ENCODE measurements around the gene GPN1. TPM values are rescaled to one million over a fixed set of nuclear protein-coding genes. Genes with fewer than 3 reads are reported as not detected.

Gene GPN1
- total RNA-seq, 1 donor from 2014 or later, result 46.1 TPM

GRCh38 chr2:27640722-27641245 lies 11.9 kb downstream of the GPN1 start:
- H3K36me3 Mint-ChIP-seq (ENCODE audit: low read depth), result peaks cover 4% of the 10 kb centered on the region
- no peak for DNase-seq (ENCODE audit: low read depth, low spot score)
- no peak overlapping the region for H3K27ac Mint-ChIP-seq (ENCODE audit: unreplicated experiment)
- H3K4me1 Mint-ChIP-seq, result no peaks in the 10 kb centered on the region
- no peaks in the 10 kb centered on the region for H3K9me3 Mint-ChIP-seq
- no peaks in the 10 kb centered on the region for H3K27me3 Mint-ChIP-seq (ENCODE audit: low read depth)
- no peak for TF ChIP-seq CTCF (conservative IDR thresholded peaks at IDR 0.05)
- no peak overlapping the region for H3K4me3 Mint-ChIP-seq

DNA sequence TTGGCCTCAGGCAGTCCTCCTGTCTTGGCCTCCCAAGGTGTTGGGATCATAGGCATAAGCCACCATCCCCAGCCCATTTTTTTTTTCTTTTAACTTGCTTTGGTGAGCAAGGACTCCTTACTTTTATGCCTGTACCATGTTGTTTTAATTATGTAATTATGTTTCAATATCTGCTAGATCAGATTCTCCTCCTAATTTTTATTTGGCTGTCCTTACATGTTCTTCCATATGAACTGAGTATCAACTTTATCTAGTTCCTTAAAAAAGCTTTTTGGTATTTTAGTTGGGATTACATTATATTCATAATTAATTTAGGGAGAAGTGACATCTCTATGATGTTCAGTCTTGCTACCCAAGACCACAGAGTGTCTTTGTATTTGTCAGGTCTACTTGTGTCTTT lies 16.3 kb downstream of the GPN1 start:
- no peak for TF ChIP-seq CTCF (conservative IDR thresholded peaks at IDR 0.05)
- H3K4me1 Mint-ChIP-seq, result no peaks in the 10 kb centered on the region
- H3K36me3 Mint-ChIP-seq (ENCODE audit: low read depth), result peaks cover 8% of the 10 kb centered on the region
- DNase-seq (ENCODE audit: low read depth, low spot score), result no peak
- H3K9me3 Mint-ChIP-seq, result no peaks in the 10 kb centered on the region
- H3K27ac Mint-ChIP-seq (ENCODE audit: unreplicated experiment), result no peak overlapping the region
- H3K27me3 Mint-ChIP-seq (ENCODE audit: low read depth), result no peaks in the 10 kb centered on the region
- no peak overlapping the region for H3K4me3 Mint-ChIP-seq

GRCh38 chr2:27647289-27647688 lies 18.4 kb downstream of the GPN1 start:
- H3K4me3 Mint-ChIP-seq, result no peak overlapping the region
- no peaks in the 10 kb centered on the region for H3K4me1 Mint-ChIP-seq
- H3K36me3 Mint-ChIP-seq (ENCODE audit: low read depth), result peaks cover 5% of the 10 kb centered on the region
- H3K27me3 Mint-ChIP-seq (ENCODE audit: low read depth), result no peaks in the 10 kb centered on the region
- no peak for TF ChIP-seq CTCF (conservative IDR thresholded peaks at IDR 0.05)
- H3K9me3 Mint-ChIP-seq, result no peaks in the 10 kb centered on the region
- DNase-seq (ENCODE audit: low read depth, low spot score), result no peak
- no peak overlapping the region for H3K27ac Mint-ChIP-seq (ENCODE audit: unreplicated experiment)

- Mint-ChIP-seq H3K36me3 (ENCODE audit: low read depth) (peaks cover 5% of the 10 kb centered on the region), H3K9me3 (no peaks in the 10 kb centered on the region), H3K27ac (ENCODE audit: unreplicated experiment) (no peak overlapping the region), H3K27me3 (ENCODE audit: low read depth) (no peaks in the 10 kb centered on the region), H3K4me1 (no peaks in the 10 kb centered on the region), H3K4me3 (no peak overlapping the region)
- TF ChIP-seq CTCF (conservative IDR thresholded peaks at IDR 0.05), result no peak
- no peak for DNase-seq (ENCODE audit: low read depth, low spot score)
Measured at GRCh38 chr2:27647737-27648136, 18.9 kb downstream of the GPN1 start.

DNA sequence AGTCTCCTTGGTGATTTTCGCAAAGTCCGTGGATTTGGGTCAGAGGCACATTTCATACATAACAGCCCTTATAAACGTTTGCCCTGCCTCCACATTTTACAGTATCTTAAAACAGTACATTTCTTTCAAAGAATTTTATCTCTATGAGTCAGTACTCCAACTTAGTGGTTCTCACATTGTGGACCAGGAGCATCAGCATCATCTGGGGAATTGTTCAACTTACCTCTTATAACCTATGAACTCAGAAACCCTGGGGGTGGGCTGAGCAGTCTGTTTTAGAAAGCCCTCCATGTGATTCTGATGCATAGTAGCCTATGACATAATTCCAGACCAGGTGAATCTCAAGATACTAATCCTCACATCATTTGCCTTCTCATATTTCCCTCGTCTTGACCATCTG lies 22.2 kb downstream of the GPN1 start:
- Mint-ChIP-seq H3K4me3 (no peak overlapping the region), H3K27me3 (ENCODE audit: low read depth) (no peaks in the 10 kb centered on the region), H3K36me3 (ENCODE audit: low read depth) (peaks cover 13% of the 10 kb centered on the region), H3K27ac (ENCODE audit: unreplicated experiment) (no peak overlapping the region), H3K4me1 (no peaks in the 10 kb centered on the region), H3K9me3 (no peaks in the 10 kb centered on the region)
- DNase-seq (ENCODE audit: low read depth, low spot score), result no peak
- no peak for TF ChIP-seq CTCF (conservative IDR thresholded peaks at IDR 0.05)

GRCh38 chr2:27652341-27652740 lies 23.5 kb downstream of the GPN1 start:
- no peaks in the 10 kb centered on the region for H3K4me1 Mint-ChIP-seq
- H3K27ac Mint-ChIP-seq (ENCODE audit: unreplicated experiment), result no peak overlapping the region
- no peaks in the 10 kb centered on the region for H3K9me3 Mint-ChIP-seq
- DNase-seq (ENCODE audit: low read depth, low spot score), result no peak
- no peak for TF ChIP-seq CTCF (conservative IDR thresholded peaks at IDR 0.05)
- peaks cover 17% of the 10 kb centered on the region for H3K36me3 Mint-ChIP-seq (ENCODE audit: low read depth)
- no peaks in the 10 kb centered on the region for H3K27me3 Mint-ChIP-seq (ENCODE audit: low read depth)
- H3K4me3 Mint-ChIP-seq, result no peak overlapping the region

All from neural crest cell (in vitro differentiated cells).